ENCODE results near the gene WDPCP. TPM values are rescaled to one million over a fixed set of nuclear protein-coding genes. Genes with fewer than 3 reads are reported as not detected.
A peak's percentile ranks its signal among the peaks of the same experiment; 100 is the strongest.

Gene WDPCP
- total RNA-seq, 1 experiment from 2014 or later = 7.4 TPM

DNA sequence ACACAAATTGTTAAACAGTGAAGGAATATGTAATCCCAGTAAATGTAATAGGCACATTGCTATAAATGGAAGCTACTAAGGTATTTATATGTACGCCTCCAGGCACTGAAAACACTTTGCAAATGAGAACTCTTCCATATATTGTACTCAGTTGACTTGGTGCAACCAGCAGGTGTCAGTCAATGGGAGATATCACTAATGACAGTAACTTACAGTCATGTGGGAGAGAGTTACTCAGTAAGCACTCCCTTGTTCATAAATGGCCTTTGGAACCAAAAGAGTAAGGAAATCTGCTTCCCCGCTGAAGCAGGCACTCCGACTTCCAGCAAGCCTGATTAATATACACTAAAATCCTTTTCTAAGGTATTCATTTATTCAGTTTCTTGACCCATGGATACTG is 6.4 kb upstream of the WDPCP start:
- no TSS peak for BruUV-seq (replicated peaks)
- Histone ChIP-seq H3K36me3 (ENCODE audit: control insufficient read depth, insufficient read depth, low read length) (peaks cover 26% of the 10 kb centered on the region), H3K27me3 (ENCODE audit: control insufficient read depth, insufficient read depth, low read length) (no peaks in the 10 kb centered on the region), H3K9me3 (ENCODE audit: control insufficient read depth, insufficient read depth, low read depth, low read length) (no peaks in the 10 kb centered on the region), H3K27ac (ENCODE audit: low read length) (no peak overlapping the region), H3K4me3 (ENCODE audit: low read depth in 2 of 2, low read length in 2 of 2) (no peak overlapping the region), H3K4me1 (ENCODE audit: control insufficient read depth, insufficient read depth, low read length) (peaks cover 18% of the 10 kb centered on the region)
- no peak for TF ChIP-seq TCF7L2 (IDR thresholded peaks at IDR 0.05; ENCODE audit: low read depth, low read length)
- TF ChIP-seq, protein P1, sequence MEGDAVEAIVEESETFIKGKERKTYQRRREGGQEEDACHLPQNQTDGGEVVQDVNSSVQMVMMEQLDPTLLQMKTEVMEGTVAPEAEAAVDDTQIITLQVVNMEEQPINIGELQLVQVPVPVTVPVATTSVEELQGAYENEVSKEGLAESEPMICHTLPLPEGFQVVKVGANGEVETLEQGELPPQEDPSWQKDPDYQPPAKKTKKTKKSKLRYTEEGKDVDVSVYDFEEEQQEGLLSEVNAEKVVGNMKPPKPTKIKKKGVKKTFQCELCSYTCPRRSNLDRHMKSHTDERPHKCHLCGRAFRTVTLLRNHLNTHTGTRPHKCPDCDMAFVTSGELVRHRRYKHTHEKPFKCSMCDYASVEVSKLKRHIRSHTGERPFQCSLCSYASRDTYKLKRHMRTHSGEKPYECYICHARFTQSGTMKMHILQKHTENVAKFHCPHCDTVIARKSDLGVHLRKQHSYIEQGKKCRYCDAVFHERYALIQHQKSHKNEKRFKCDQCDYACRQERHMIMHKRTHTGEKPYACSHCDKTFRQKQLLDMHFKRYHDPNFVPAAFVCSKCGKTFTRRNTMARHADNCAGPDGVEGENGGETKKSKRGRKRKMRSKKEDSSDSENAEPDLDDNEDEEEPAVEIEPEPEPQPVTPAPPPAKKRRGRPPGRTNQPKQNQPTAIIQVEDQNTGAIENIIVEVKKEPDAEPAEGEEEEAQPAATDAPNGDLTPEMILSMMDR (IDR thresholded peaks at IDR 0.05) = peak; percentile 6; the same call in 1 of the 2 replicates
- in situ Hi-C loops (cut with HindIII; ENCODE audit: low pct_unique_long_range_greater_than_20kb, low sequenced_read_pairs) = no loop called here
- ATAC-seq = no peak
- CTCF ChIA-PET = no interaction called here
- intact Hi-C loops (cut with micrococcal nuclease; ENCODE audit: unreplicated experiment) = no loop called here
- DNase-seq (ENCODE audit: low read depth, low spot score) = no peak
- POLR2A ChIA-PET = no interaction called here

DNA sequence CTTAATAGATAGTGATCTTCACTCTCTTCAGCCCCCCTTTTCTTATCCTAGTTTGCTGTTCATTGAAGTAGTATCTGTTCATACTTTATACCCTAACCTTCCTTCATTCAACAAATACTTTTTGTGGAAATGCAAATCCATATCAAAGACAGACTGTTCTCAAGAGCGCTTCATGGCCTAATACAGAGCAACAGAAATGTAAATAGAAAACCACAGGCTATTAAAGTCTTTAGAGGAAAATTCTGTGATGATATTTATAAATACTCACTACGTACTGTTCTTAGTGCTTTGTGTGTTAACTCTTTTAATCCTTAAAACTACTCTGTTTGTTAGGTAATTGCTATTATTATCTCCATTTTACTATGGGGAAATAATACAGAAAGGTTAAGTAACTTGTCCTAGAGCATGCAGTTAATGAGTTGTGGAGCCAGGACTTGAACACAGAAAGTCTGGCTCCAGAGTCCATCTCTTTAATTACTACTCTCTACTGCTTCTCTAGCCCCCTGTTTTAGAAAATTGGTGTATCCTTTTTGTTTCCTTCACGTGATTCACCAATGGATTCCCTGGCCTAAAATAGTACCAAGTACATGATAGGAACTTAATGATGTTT is 3.4 kb upstream of the WDPCP start:
- CTCF ChIA-PET = no interaction called here
- no peaks in the 10 kb centered on the region for H3K9me3 ChIP-seq (ENCODE audit: control insufficient read depth, insufficient read depth, low read depth, low read length)
- DNase-seq (ENCODE audit: low read depth, low spot score) (no peak), ATAC-seq (no peak)
- peaks cover 24% of the 10 kb centered on the region for H3K4me1 ChIP-seq (ENCODE audit: control insufficient read depth, insufficient read depth, low read length)
- H3K27ac ChIP-seq (ENCODE audit: low read length) = no peak overlapping the region
- H3K27me3 ChIP-seq (ENCODE audit: control insufficient read depth, insufficient read depth, low read length) = no peaks in the 10 kb centered on the region
- H3K4me3 ChIP-seq (ENCODE audit: low read depth in 2 of 2, low read length in 2 of 2) = no peak overlapping the region
- no TSS peak for BruUV-seq (replicated peaks)
- in situ Hi-C loops (cut with HindIII; ENCODE audit: low pct_unique_long_range_greater_than_20kb, low sequenced_read_pairs) (no loop called here), intact Hi-C loops (cut with micrococcal nuclease; ENCODE audit: unreplicated experiment) (no loop called here)
- TF ChIP-seq, protein P2, sequence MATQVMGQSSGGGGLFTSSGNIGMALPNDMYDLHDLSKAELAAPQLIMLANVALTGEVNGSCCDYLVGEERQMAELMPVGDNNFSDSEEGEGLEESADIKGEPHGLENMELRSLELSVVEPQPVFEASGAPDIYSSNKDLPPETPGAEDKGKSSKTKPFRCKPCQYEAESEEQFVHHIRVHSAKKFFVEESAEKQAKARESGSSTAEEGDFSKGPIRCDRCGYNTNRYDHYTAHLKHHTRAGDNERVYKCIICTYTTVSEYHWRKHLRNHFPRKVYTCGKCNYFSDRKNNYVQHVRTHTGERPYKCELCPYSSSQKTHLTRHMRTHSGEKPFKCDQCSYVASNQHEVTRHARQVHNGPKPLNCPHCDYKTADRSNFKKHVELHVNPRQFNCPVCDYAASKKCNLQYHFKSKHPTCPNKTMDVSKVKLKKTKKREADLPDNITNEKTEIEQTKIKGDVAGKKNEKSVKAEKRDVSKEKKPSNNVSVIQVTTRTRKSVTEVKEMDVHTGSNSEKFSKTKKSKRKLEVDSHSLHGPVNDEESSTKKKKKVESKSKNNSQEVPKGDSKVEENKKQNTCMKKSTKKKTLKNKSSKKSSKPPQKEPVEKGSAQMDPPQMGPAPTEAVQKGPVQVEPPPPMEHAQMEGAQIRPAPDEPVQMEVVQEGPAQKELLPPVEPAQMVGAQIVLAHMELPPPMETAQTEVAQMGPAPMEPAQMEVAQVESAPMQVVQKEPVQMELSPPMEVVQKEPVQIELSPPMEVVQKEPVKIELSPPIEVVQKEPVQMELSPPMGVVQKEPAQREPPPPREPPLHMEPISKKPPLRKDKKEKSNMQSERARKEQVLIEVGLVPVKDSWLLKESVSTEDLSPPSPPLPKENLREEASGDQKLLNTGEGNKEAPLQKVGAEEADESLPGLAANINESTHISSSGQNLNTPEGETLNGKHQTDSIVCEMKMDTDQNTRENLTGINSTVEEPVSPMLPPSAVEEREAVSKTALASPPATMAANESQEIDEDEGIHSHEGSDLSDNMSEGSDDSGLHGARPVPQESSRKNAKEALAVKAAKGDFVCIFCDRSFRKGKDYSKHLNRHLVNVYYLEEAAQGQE (IDR thresholded peaks at IDR 0.05; ENCODE audit: insufficient read depth in 1 of 2, low read depth in 2 of 2, low read length in 1 of 2) = no peak
- no peak for TF ChIP-seq POLR2AphosphoS5 (IDR thresholded peaks at IDR 0.05; ENCODE audit: low read depth, low read length)
- no peak for TF ChIP-seq TCF7L2 (IDR thresholded peaks at IDR 0.05; ENCODE audit: low read depth, low read length)
- no peak for TF ChIP-seq SIN3A (IDR thresholded peaks at IDR 0.05; ENCODE audit: borderline replicate concordance, insufficient read depth, low read depth, low read length)
- POLR2A ChIA-PET = no interaction called here
- peaks cover 21% of the 10 kb centered on the region for H3K36me3 ChIP-seq (ENCODE audit: control insufficient read depth, insufficient read depth, low read length)

DNA sequence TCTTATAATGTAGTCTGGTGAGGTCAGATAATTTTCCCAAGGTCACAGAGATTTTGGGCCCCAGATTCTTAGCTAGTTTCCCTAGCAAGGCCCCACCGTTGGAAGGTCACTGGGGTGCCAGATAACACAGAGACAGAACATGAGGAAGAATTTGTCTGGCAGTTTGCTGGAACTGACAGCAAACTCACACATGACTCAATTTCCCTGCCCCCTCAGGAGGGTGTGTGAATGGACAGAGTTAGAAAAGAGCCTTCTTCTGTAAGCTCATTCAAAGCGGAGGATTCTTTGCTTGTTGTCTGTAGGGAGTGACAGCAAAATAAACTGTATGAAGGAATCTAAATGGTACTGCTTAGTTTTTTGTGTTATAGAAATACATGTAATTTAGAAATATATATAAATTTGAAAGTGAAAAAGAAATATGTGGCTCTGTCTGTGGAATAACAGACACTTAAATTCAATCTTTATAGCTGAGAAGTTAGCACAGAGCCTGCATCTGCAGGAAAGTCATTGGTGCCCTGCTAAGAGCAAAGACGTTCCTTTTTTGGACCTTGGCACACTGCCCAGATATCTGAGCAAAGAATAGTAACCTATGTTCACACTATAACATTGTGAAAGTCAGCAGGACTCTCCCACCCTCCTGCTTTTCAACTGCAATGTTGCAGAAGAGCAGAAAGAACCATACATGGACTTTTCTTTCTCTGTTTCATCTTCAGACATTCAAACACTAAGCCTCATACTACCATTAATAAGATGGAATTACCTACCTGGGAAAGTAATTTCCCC is 2.5 kb upstream of the WDPCP start:
- H3K9me3 ChIP-seq (ENCODE audit: control insufficient read depth, insufficient read depth, low read depth, low read length) = no peaks in the 10 kb centered on the region
- peaks cover 21% of the 10 kb centered on the region for H3K36me3 ChIP-seq (ENCODE audit: control insufficient read depth, insufficient read depth, low read length)
- no peaks in the 10 kb centered on the region for H3K27me3 ChIP-seq (ENCODE audit: control insufficient read depth, insufficient read depth, low read length)
- ATAC-seq (no peak), DNase-seq (ENCODE audit: low read depth, low spot score) (no peak)
- peaks cover 30% of the 10 kb centered on the region for H3K4me1 ChIP-seq (ENCODE audit: control insufficient read depth, insufficient read depth, low read length)
- intact Hi-C loops (cut with micrococcal nuclease; ENCODE audit: unreplicated experiment) (no loop called here), in situ Hi-C loops (cut with HindIII; ENCODE audit: low pct_unique_long_range_greater_than_20kb, low sequenced_read_pairs) (no loop called here)
- POLR2A ChIA-PET = no interaction called here
- TF ChIP-seq SIN3A (IDR thresholded peaks at IDR 0.05; ENCODE audit: borderline replicate concordance, insufficient read depth, low read depth, low read length) (no peak), POLR2AphosphoS5 (IDR thresholded peaks at IDR 0.05; ENCODE audit: low read depth, low read length) (no peak), TCF7L2 (IDR thresholded peaks at IDR 0.05; ENCODE audit: low read depth, low read length) (no peak)
- TF ChIP-seq, protein P2 (IDR thresholded peaks at IDR 0.05; ENCODE audit: insufficient read depth in 1 of 2, low read depth in 2 of 2, low read length in 1 of 2) = no peak
- TF ChIP-seq, protein P1 (IDR thresholded peaks at IDR 0.05) = no peak
- BruUV-seq (replicated peaks) = no TSS peak
- no peak overlapping the region for H3K4me3 ChIP-seq (ENCODE audit: low read depth in 2 of 2, low read length in 2 of 2)
- H3K27ac ChIP-seq (ENCODE audit: low read length) = peak overlapping the region; percentile 96
- CTCF ChIA-PET = no interaction called here
